Prostate gland (tissue), 2 donors: ENCODE data around the gene STK38. TPM values are rescaled to one million over a fixed set of nuclear protein-coding genes. Genes with fewer than 3 reads are reported as not detected.

Source experiments
- DNase-seq: peaks from one replicate; pipeline ENCODE4 v3.0.0-alpha.2; 2019; ENCODE audit warnings: low spot score
- H3K27ac ChIP-seq, 2 donors: fragments of 200-600 bp; sonication (generic); 2 replicates each; pipeline ENCODE4 v1.5.1; 2017 to 2019
- H3K27me3 ChIP-seq: fragments of 200-600 bp; sonication (generic); replicated peaks from 2 replicates; pipeline ENCODE4 v1.5.1; 2019; ENCODE audit not compliant: insufficient read depth
- H3K36me3 ChIP-seq, 2 donors: fragments of 200-600 bp; sonication (generic); 1 replicate in 1 of 2; 2 replicates in 1 of 2; pipeline versions ENCODE4 v1.5.1 to v1.8.1; 2017 to 2019
- H3K4me1 ChIP-seq: fragments of 200-600 bp; sonication (generic); replicated peaks from 2 replicates; pipeline ENCODE4 v1.5.1; 2019
- H3K4me3 ChIP-seq, 2 donors: fragments of 200-600 bp; sonication (generic); 2 replicates each; pipeline ENCODE4 v1.5.1; 2017 to 2019
- H3K9me3 ChIP-seq: fragments of 200-600 bp; sonication (generic); 2 replicates; pipeline ENCODE4 v1.5.1; 2017
- POLR2A ChIP-seq: fragments of 450-650 bp; IDR thresholded peaks from one replicate; pipeline ENCODE4 v1.6.1; 2016; ENCODE audit warnings: antibody characterized with exemption, mild to moderate bottlenecking
- POLR2AphosphoS5 ChIP-seq: sonication (generic); formaldehyde crosslinking; IDR thresholded peaks from one replicate; pipeline ENCODE4 v1.6.1; 2017; ENCODE audit warnings: antibody characterized with exemption
- WGBS: methylation state at CpG from one replicate; pipeline ENCODE4 v1.1.5; 2018; 5-methylcytosine and 5-hydroxymethylcytosine counted together
- intact Hi-C: fragments of 100-400 bp; cut with DNase I; formaldehyde crosslinking; loops from one replicate; pipeline ENCODE4 v1.14.2; 2022
- total RNA-seq, 2 donors: library from RNA; depleted of rRNA; stranded (reverse); fragments of >200 nt; gene quantifications; one replicate each; pipeline ENCODE4 v1.1.0, GENCODE V29; 2016
- TF ChIP-seq, protein P1 (sequence below), 4 experiments: fragments of 200-600 bp in 2 of 4; fragments of 450-650 bp in 2 of 4; sonication (generic) in 2 of 4; IDR thresholded peaks; 1 replicate in 3 of 4; 2 replicates in 1 of 4; pipeline ENCODE4 v1.5.1; 2016 to 2019; ENCODE audit warnings: antibody characterized with exemption in 4 of 4, mild to moderate bottlenecking in 2 of 4, moderate library complexity in 2 of 4

STK38 gene
- total RNA-seq, 2 donors from 2014 or later: 16.5 to 17.7 TPM

DNA sequence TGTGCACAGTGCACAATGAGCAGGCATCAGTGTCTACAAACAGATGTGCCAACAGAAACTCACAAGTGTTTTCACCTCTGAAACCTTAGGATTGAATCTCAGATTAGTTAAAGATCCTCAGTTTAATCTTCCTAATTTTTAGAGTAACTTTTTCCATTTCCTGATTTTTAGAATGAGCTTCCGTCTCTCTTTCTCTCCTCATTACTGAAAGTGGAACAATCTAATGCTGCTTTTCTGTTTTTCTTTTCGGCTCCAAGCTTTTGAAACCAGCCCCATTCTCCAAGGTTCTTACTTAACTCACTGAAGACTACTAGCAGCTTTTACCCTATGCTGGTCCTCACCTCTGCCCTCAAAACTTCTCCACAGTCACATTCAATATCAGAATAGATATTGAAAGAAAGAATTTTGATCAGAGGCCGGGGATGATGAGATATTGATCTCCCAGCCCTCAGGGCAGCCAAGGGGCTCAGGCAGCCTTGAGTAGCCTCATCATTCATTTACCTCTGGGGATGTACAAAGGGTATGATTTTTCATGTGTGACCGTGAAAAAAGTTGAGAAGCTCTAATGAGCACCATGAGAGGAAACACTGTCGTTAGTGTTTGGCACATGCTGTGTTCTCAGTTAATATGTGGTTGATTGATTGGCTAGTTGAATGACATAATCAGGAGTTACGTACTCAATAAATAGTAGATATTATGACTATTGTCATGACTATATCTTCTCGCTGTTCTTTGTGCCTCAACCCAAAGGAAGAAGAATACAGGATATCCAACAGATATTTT lies 11.9 kb upstream of the STK38 start:
- Histone ChIP-seq H3K36me3 (no peaks in the 10 kb centered on the region), H3K9me3 (no peaks in the 10 kb centered on the region), H3K4me3 (no peak overlapping the region), H3K27ac (no peak overlapping the region), H3K4me1 (no peaks in the 10 kb centered on the region), H3K27me3 (no peaks in the 10 kb centered on the region)
- no peak for TF ChIP-seq POLR2AphosphoS5
- TF ChIP-seq, protein P1, sequence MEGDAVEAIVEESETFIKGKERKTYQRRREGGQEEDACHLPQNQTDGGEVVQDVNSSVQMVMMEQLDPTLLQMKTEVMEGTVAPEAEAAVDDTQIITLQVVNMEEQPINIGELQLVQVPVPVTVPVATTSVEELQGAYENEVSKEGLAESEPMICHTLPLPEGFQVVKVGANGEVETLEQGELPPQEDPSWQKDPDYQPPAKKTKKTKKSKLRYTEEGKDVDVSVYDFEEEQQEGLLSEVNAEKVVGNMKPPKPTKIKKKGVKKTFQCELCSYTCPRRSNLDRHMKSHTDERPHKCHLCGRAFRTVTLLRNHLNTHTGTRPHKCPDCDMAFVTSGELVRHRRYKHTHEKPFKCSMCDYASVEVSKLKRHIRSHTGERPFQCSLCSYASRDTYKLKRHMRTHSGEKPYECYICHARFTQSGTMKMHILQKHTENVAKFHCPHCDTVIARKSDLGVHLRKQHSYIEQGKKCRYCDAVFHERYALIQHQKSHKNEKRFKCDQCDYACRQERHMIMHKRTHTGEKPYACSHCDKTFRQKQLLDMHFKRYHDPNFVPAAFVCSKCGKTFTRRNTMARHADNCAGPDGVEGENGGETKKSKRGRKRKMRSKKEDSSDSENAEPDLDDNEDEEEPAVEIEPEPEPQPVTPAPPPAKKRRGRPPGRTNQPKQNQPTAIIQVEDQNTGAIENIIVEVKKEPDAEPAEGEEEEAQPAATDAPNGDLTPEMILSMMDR (IDR thresholded peaks at IDR 0.05): no peak
- no peak for TF ChIP-seq POLR2A
- DNase-seq: no peak
- 81% methylated on average over 7 of the region's 7 CpGs for WGBS
- intact Hi-C loops: no loop called here

DNA sequence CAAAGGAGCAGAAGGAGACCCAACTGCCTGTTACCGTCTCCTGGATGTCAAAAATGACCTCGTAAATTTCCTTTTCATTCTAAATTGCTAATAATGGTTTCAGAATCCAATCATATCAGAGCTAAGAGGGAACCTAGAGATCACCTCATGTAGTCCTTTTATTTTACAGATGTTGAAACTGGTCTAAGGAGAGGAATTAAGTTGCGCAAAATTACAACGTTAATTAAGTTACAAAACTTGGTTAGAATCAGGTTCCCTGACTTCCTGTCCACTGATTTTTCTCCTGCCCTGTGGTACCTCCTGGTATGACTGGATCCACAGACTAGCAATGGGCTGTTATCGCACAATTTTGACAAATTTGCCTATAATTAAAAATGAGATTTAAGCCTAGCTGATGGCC lies 9.0 kb upstream of the STK38 start:
- no peaks in the 10 kb centered on the region for H3K9me3 ChIP-seq
- H3K27ac ChIP-seq: no peak overlapping the region
- no peak for DNase-seq
- no peaks in the 10 kb centered on the region for H3K27me3 ChIP-seq
- H3K4me3 ChIP-seq: no peak overlapping the region
- no peak for TF ChIP-seq POLR2A
- TF ChIP-seq, protein P1 (IDR thresholded peaks at IDR 0.05): no peak
- no peak for TF ChIP-seq POLR2AphosphoS5
- WGBS: 87% methylated on average over 5 of the region's 5 CpGs
- intact Hi-C loops: no loop called here
- H3K4me1 ChIP-seq: no peaks in the 10 kb centered on the region
- no peaks in the 10 kb centered on the region for H3K36me3 ChIP-seq

DNA sequence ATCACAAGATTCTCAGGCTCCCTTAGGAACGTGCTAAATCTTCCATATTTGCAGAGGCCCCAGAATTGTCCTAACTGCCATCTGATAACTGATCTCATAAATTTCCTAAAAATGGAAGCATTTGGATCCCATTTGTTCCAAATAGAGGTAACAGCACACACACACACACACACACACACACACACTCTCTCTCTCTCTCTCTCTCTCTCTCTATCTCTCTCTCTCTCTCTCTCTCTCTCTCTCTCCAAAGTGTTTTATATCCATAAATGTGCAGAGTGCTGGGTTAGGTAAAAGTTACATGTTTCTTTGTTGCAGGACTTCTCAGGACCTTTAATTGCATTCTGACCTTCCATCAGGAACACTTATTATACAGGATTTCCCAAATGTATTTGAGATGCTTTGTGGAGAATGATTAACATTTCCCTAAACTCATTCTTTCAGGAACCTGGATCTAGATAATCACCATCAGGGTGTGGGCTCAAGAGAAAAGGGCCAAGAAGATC lies 8.5 kb upstream of the STK38 start:
- no peaks in the 10 kb centered on the region for H3K36me3 ChIP-seq
- H3K27me3 ChIP-seq: no peaks in the 10 kb centered on the region
- 26% methylated on average over 1 of the region's 1 CpG for WGBS
- no peak overlapping the region for H3K4me3 ChIP-seq
- no peak for DNase-seq
- no peaks in the 10 kb centered on the region for H3K4me1 ChIP-seq
- TF ChIP-seq POLR2A (no peak), POLR2AphosphoS5 (no peak)
- TF ChIP-seq, protein P1 (IDR thresholded peaks at IDR 0.05): no peak
- no peak overlapping the region for H3K27ac ChIP-seq
- intact Hi-C loops: no loop called here
- no peaks in the 10 kb centered on the region for H3K9me3 ChIP-seq

DNA sequence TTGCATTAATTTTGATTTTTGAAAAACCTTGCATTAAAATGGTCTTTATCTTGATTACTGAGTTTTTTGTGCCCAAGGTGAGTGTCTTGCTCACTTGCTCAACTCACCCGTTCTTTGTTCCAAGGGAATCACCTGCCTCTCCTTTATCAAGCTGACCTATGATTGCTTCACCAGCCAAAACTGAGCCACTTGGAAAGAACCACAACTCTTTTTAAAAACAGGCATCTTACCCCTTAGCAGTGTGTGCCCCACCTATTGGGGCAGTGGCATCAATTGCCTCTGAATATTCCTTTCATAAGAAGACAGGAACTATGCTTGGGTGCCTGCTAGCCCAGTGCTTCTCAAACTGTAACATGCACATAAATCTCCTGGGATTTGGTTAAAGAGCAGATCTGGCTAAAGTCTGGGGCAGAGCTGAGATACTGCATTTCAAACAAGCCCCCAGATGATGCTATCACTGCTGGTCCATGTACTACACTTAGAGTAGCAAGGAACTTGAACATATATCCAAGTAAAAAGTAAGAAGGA lies 3.3 kb upstream of the STK38 start:
- Histone ChIP-seq H3K36me3 (no peaks in the 10 kb centered on the region), H3K9me3 (no peaks in the 10 kb centered on the region), H3K4me1 (no peaks in the 10 kb centered on the region), H3K4me3 (no peak overlapping the region), H3K27me3 (no peaks in the 10 kb centered on the region), H3K27ac (no peak overlapping the region)
- no peak for DNase-seq
- 89% methylated on average over 1 of the region's 1 CpG for WGBS
- TF ChIP-seq, protein P1 (IDR thresholded peaks at IDR 0.05): no peak
- TF ChIP-seq POLR2A (no peak), POLR2AphosphoS5 (no peak)
- intact Hi-C loops: no loop called here

DNA sequence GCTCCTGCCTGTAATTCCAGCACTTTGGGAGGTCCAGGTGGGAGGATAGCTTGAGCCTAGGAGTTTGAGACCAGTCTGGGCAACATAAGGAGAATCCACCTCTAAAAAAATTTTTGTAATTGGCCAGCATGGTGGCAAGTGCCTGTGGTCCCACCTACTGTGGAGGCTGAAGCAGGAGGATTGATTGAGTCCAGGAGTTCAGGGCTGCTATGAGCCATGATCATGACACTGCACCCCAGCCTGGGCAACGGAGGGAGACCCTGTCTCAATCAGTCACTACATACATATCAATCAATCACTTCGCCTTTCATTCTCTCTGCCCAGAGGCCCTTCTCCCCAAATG lies 1.1 kb upstream of the STK38 start:
- TF ChIP-seq POLR2A (no peak), POLR2AphosphoS5 (no peak)
- TF ChIP-seq, protein P1 (IDR thresholded peaks at IDR 0.05): no peak
- Histone ChIP-seq H3K27ac (no peak overlapping the region), H3K4me1 (peaks cover 3% of the 10 kb centered on the region), H3K36me3 (no peaks in the 10 kb centered on the region), H3K27me3 (no peaks in the 10 kb centered on the region), H3K4me3 (no peak overlapping the region), H3K9me3 (no peaks in the 10 kb centered on the region)
- intact Hi-C loops: loop anchor here (5.0 kb wide), 1 partner anchor 126 kb away; no protein-coding TSS in a partner anchor
- WGBS: 89% methylated on average over 2 of the region's 2 CpGs
- no peak for DNase-seq
